ENCODE measurements around the gene E2F4. TPM values are rescaled to one million over a fixed set of nuclear protein-coding genes. Genes with fewer than 3 reads are reported as not detected.

The E2F4 gene
- total and polyA plus RNA-seq, 2 of the 13 experiments (the other 11 are each of a cell fraction or from before 2014, with no cell fraction given) = 84.8 to 91.2 TPM

DNA sequence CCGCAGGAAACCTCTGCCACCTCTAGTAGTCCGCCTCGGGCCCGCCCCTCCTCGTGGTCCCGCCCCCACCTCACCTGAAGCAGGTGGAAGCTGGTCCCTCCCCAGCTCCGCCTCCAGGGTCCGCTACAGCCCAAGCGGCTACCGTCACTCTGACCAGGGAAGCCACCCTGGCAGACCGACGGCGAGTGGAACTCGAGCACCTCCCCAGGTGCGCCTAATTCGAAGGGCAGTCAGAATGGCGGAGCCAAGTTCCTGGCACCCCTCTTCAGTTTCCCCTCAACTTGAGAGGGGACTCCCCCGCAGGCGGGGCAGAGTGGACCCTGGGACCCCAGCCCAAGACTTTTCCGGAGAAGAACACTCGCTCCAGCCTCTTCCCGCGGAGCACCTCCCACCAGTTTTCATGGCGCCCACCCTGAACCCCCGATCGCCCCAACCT, 54.8 kb downstream of the E2F4 start (continued):
- TF ChIP-seq RBM39 (IDR thresholded peaks at IDR 0.05; ENCODE audit: low read depth, low read length, poor library complexity, severe bottlenecking) (no peak), RFXAP (CRISPR knock-in tag; IDR thresholded peaks at IDR 0.05; ENCODE audit: borderline replicate concordance) (no peak; the same call in 1 of the 2 replicates), SAFB2 (CRISPR knock-in tag; IDR thresholded peaks at IDR 0.05; ENCODE audit: borderline replicate concordance, low read depth) (no peak), HNRNPL (IDR thresholded peaks at IDR 0.05; ENCODE audit: low read depth, low read length) (0 out of 2 replicates have a peak, but pooled peaks have one; percentile 25), GZF1 (CRISPR knock-in tag; IDR thresholded peaks at IDR 0.05) (no peak), POLR2A (IDR thresholded peaks at IDR 0.05; ENCODE audit: insufficient read depth in 1 of 2, low read depth in 2 of 2, low read length in 2 of 2) (0 out of 4 replicates have a peak, but pooled peaks of 1 of the 2 experiments have one; percentile 8), MXD4 (CRISPR knock-in tag; IDR thresholded peaks at IDR 0.05) (no peak), RORA (CRISPR knock-in tag; IDR thresholded peaks at IDR 0.05) (no peak), MAF1 (CRISPR knock-in tag; IDR thresholded peaks at IDR 0.05; ENCODE audit: borderline replicate concordance) (no peak), SETDB1 (CRISPR knock-in tag; IDR thresholded peaks at IDR 0.05; ENCODE audit: borderline replicate concordance) (no peak), MEF2D (CRISPR knock-in tag; IDR thresholded peaks at IDR 0.05) (no peak), SOX5 (CRISPR knock-in tag; IDR thresholded peaks at IDR 0.05; ENCODE audit: borderline replicate concordance) (no peak), ZNF672 (CRISPR knock-in tag; IDR thresholded peaks at IDR 0.05) (no peak), ZNF230 (CRISPR knock-in tag; IDR thresholded peaks at IDR 0.05) (peak; percentile 19; the same call in 1 of the 2 replicates)
- TF ChIP-seq, protein P1, sequence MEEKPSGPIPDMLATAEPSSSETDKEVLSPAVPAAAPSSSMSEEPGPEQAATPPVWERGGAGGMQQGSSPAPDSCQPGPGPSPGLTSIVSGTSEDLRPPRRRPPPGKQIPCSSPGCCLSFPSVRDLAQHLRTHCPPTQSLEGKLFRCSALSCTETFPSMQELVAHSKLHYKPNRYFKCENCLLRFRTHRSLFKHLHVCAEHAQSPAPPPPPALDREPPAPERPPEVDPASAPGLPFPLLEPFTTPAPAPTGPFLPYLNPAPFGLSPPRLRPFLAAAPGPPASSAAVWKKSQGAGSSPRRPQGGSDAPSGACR (CRISPR knock-in tag; IDR thresholded peaks at IDR 0.05) = no peak
- TF ChIP-seq, protein P2, sequence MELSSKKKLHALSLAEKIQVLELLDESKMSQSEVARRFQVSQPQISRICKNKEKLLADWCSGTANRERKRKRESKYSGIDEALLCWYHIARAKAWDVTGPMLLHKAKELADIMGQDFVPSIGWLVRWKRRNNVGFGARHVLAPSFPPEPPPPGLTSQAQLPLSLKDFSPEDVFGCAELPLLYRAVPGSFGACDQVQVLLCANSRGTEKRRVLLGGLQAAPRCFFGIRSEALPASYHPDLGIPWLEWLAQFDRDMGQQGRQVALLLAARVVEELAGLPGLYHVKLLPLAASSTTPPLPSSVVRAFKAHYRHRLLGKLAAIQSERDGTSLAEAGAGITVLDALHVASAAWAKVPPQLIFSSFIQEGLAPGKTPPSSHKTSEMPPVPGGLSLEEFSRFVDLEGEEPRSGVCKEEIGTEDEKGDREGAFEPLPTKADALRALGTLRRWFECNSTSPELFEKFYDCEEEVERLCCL (CRISPR knock-in tag; IDR thresholded peaks at IDR 0.05; ENCODE audit: borderline replicate concordance) = no peak
- TF ChIP-seq, protein P3, sequence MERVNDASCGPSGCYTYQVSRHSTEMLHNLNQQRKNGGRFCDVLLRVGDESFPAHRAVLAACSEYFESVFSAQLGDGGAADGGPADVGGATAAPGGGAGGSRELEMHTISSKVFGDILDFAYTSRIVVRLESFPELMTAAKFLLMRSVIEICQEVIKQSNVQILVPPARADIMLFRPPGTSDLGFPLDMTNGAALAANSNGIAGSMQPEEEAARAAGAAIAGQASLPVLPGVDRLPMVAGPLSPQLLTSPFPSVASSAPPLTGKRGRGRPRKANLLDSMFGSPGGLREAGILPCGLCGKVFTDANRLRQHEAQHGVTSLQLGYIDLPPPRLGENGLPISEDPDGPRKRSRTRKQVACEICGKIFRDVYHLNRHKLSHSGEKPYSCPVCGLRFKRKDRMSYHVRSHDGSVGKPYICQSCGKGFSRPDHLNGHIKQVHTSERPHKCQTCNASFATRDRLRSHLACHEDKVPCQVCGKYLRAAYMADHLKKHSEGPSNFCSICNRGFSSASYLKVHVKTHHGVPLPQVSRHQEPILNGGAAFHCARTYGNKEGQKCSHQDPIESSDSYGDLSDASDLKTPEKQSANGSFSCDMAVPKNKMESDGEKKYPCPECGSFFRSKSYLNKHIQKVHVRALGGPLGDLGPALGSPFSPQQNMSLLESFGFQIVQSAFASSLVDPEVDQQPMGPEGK (CRISPR knock-in tag; IDR thresholded peaks at IDR 0.05) = no peak
- TF ChIP-seq, protein P4, sequence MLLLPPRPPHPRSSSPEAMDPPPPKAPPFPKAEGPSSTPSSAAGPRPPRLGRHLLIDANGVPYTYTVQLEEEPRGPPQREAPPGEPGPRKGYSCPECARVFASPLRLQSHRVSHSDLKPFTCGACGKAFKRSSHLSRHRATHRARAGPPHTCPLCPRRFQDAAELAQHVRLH (CRISPR knock-in tag; IDR thresholded peaks at IDR 0.05; ENCODE audit: borderline replicate concordance, low read depth) = no peak; the same call in 1 of the 2 replicates
- TF ChIP-seq, protein P5, sequence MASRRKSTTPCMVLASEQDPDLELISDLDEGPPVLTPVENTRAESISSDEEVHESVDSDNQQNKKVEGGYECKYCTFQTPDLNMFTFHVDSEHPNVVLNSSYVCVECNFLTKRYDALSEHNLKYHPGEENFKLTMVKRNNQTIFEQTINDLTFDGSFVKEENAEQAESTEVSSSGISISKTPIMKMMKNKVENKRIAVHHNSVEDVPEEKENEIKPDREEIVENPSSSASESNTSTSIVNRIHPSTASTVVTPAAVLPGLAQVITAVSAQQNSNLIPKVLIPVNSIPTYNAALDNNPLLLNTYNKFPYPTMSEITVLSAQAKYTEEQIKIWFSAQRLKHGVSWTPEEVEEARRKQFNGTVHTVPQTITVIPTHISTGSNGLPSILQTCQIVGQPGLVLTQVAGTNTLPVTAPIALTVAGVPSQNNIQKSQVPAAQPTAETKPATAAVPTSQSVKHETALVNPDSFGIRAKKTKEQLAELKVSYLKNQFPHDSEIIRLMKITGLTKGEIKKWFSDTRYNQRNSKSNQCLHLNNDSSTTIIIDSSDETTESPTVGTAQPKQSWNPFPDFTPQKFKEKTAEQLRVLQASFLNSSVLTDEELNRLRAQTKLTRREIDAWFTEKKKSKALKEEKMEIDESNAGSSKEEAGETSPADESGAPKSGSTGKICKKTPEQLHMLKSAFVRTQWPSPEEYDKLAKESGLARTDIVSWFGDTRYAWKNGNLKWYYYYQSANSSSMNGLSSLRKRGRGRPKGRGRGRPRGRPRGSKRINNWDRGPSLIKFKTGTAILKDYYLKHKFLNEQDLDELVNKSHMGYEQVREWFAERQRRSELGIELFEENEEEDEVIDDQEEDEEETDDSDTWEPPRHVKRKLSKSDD (CRISPR knock-in tag; IDR thresholded peaks at IDR 0.05; ENCODE audit: low read depth) = no peak
- TF ChIP-seq, protein P6, sequence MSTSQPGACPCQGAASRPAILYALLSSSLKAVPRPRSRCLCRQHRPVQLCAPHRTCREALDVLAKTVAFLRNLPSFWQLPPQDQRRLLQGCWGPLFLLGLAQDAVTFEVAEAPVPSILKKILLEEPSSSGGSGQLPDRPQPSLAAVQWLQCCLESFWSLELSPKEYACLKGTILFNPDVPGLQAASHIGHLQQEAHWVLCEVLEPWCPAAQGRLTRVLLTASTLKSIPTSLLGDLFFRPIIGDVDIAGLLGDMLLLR (CRISPR knock-in tag; IDR thresholded peaks at IDR 0.05) = peak; percentile 80; the same call in 1 of the 2 replicates
